Loucy (cell line): Measurements from ENCODE around the gene RWDD4.

ENCODE experiments used
- H2AFZ ChIP-seq: fragments of 200-600 bp; sonication (generic); 2 replicates; pipeline ENCODE4 v1.6.0; 2016; ENCODE audit warnings: antibody characterized with exemption, mild to moderate bottlenecking, low read length, moderate library complexity
- H3F3A ChIP-seq: fragments of 200-600 bp; 2 replicates; pipeline ENCODE4 v1.6.0; 2016; ENCODE audit warnings: antibody characterized with exemption, low read depth, mild to moderate bottlenecking
- H3K27me3 ChIP-seq: fragments of 200-600 bp; sonication (generic); 2 replicates; pipeline ENCODE4 v1.6.1; 2014; ENCODE audit warnings: low read length, mild to moderate bottlenecking; ENCODE audit not compliant: insufficient read depth, poor library complexity, severe bottlenecking
- H3K36me3 ChIP-seq: fragments of 200-600 bp; sonication (generic); 2 replicates; pipeline ENCODE4 v1.6.1; 2016; ENCODE audit warnings: low read length; ENCODE audit not compliant: insufficient read depth
- H3K4me1 ChIP-seq: fragments of 200-600 bp; sonication (generic); 2 replicates; pipeline ENCODE4 v1.5.1; 2014; ENCODE audit warnings: low read length, mild to moderate bottlenecking; ENCODE audit not compliant: insufficient read depth, poor library complexity, severe bottlenecking
- H3K4me2 ChIP-seq: fragments of 200-600 bp; sonication (generic); 2 replicates; pipeline ENCODE4 v1.6.0; 2014; ENCODE audit warnings: antibody characterized with exemption, low read length, low read depth, mild to moderate bottlenecking; ENCODE audit not compliant: poor library complexity, severe bottlenecking
- H3K4me3 ChIP-seq: fragments of 200-600 bp; sonication (generic); 2 replicates; pipeline ENCODE4 v1.5.1; 2014; ENCODE audit warnings: low read length, mild to moderate bottlenecking, mixed read lengths; ENCODE audit not compliant: poor library complexity, severe bottlenecking
- H3K79me2 ChIP-seq: fragments of 200-600 bp; sonication (generic); 2 replicates; pipeline ENCODE4 v1.6.1; 2014; ENCODE audit warnings: low read length; ENCODE audit not compliant: insufficient read depth
- H3K9ac ChIP-seq: fragments of 200-600 bp; sonication (generic); 2 replicates; pipeline ENCODE4 v1.6.0; 2014; ENCODE audit warnings: mild to moderate bottlenecking, low read depth, low read length, moderate library complexity; ENCODE audit not compliant: poor library complexity, severe bottlenecking
- H3K9me2 ChIP-seq: fragments of 200-600 bp; sonication (generic); replicated peaks from 2 replicates; pipeline ENCODE4 v1.6.1; 2016; ENCODE audit warnings: low read depth, low read length, mixed read lengths
- H3K9me3 ChIP-seq: fragments of 200-600 bp; sonication (generic); 2 replicates; pipeline ENCODE4 v1.6.1; 2014; ENCODE audit warnings: mild to moderate bottlenecking, antibody characterized with exemption, low read length, low read depth; ENCODE audit not compliant: insufficient read depth
- H4K20me1 ChIP-seq: fragments of 200-600 bp; sonication (generic); 2 replicates; pipeline ENCODE4 v1.6.0; 2014; ENCODE audit warnings: antibody characterized with exemption, low read length, mild to moderate bottlenecking; ENCODE audit not compliant: insufficient read depth, poor library complexity, severe bottlenecking
- EZH2phosphoT487 ChIP-seq: fragments of 200-600 bp; IDR thresholded peaks from 2 replicates; pipeline ENCODE4 v1.6.1; 2018; ENCODE audit warnings: antibody characterized with exemption, mild to moderate bottlenecking, moderate library complexity, borderline replicate concordance
- TF ChIP-seq, protein P1 (sequence below): fragments of 200-600 bp; sonication (generic); conservative IDR thresholded peaks from 2 replicates; pipeline ENCODE4 v1.5.1; 2014; ENCODE audit warnings: mild to moderate bottlenecking, antibody characterized with exemption, low read length

RWDD4 gene

DNA sequence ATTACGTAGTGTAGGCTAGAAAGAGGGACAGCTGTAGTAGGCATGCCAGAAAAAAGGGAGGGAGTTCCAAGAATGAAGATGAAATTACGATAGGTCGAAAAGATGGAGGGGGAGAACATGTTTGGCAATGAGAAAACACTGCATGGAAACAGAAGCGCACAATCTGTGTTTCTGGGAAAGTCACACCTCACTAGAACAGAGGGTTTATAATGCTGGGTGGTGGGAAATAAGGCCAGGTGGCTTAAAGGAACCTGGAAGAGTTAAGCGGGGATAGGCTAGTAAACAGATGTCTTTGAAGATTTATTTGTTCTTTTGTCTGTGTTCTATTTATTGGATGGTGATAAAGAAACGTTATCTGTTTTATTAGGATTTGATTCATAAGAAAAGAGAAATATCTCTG, 29.2 kb upstream of the RWDD4 start:
- no peak overlapping the region for H2AFZ ChIP-seq
- no peaks in the 10 kb centered on the region for H3K27me3 ChIP-seq

DNA sequence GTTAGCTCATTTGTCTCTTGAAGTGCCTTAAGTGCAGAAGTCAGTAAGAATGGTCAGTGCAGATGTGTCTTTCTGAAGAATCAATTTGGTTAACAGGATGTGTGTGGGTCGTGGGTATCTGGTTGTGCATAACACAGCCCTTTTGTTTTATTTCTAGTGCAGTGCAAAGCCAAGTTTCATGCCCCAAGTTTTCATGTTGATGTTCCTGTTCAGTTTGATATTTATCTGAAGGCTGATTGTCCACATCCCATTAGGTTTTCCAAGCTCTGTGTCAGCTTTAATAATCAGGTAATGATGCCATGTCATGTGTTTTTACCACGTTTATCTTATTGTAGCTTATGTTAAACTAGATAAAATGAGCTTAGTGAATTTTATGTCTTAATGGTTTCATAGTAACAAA, 27.5 kb upstream of the RWDD4 start:
- Histone ChIP-seq H3F3A (no peaks in the 10 kb centered on the region), H3K4me3 (no peak overlapping the region), H3K79me2 (no peaks in the 10 kb centered on the region), H4K20me1 (no peaks in the 10 kb centered on the region), H3K9me3 (no peaks in the 10 kb centered on the region), H2AFZ (no peak overlapping the region), H3K9me2 (no peaks in the 10 kb centered on the region), H3K36me3 (peaks cover 51% of the 10 kb centered on the region), H3K9ac (no peak overlapping the region), H3K4me1 (no peaks in the 10 kb centered on the region), H3K4me2 (no peak overlapping the region), H3K27me3 (no peaks in the 10 kb centered on the region)
- TF ChIP-seq EZH2phosphoT487: no peak
- TF ChIP-seq, protein P1, sequence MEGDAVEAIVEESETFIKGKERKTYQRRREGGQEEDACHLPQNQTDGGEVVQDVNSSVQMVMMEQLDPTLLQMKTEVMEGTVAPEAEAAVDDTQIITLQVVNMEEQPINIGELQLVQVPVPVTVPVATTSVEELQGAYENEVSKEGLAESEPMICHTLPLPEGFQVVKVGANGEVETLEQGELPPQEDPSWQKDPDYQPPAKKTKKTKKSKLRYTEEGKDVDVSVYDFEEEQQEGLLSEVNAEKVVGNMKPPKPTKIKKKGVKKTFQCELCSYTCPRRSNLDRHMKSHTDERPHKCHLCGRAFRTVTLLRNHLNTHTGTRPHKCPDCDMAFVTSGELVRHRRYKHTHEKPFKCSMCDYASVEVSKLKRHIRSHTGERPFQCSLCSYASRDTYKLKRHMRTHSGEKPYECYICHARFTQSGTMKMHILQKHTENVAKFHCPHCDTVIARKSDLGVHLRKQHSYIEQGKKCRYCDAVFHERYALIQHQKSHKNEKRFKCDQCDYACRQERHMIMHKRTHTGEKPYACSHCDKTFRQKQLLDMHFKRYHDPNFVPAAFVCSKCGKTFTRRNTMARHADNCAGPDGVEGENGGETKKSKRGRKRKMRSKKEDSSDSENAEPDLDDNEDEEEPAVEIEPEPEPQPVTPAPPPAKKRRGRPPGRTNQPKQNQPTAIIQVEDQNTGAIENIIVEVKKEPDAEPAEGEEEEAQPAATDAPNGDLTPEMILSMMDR: no peak

More for the DNA sequence above, 29.2 kb upstream of the RWDD4 start:
- Histone ChIP-seq H3K36me3 (peaks cover 56% of the 10 kb centered on the region), H3K4me1 (no peaks in the 10 kb centered on the region), H4K20me1 (no peaks in the 10 kb centered on the region), H3F3A (no peaks in the 10 kb centered on the region), H3K4me2 (no peak overlapping the region), H3K4me3 (no peak overlapping the region), H3K79me2 (no peaks in the 10 kb centered on the region), H3K9me3 (no peaks in the 10 kb centered on the region), H3K9me2 (no peaks in the 10 kb centered on the region), H3K9ac (no peak overlapping the region)
- TF ChIP-seq, protein P1: no peak
- no peak for TF ChIP-seq EZH2phosphoT487

DNA sequence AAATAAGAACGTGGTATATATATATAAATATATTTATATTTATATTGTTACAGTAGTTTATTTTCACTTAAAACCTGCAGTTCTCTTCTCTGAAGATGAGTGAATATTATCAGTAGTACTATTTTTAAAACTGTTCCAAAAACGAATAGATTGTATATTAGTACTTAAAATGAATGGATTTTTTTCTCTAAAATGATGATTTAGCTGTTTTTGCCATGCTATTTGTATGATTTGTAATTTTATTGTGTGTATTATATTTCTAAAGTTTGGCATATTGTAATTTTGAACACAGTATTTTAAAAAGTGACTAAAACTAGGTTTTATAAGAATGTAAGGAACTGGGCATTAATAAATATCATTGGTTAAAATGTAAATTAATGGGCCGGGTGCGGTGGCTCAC, 22.1 kb upstream of the RWDD4 start:
- TF ChIP-seq, protein P1: no peak
- no peak for TF ChIP-seq EZH2phosphoT487
- no peaks in the 10 kb centered on the region for H3K27me3 ChIP-seq
- H3F3A ChIP-seq: no peaks in the 10 kb centered on the region
- H3K9me2 ChIP-seq: no peaks in the 10 kb centered on the region
- H3K36me3 ChIP-seq: peaks cover 73% of the 10 kb centered on the region
- H3K9me3 ChIP-seq: no peaks in the 10 kb centered on the region
- H4K20me1 ChIP-seq: no peaks in the 10 kb centered on the region
- no peak overlapping the region for H3K4me3 ChIP-seq
- no peak overlapping the region for H2AFZ ChIP-seq
- H3K9ac ChIP-seq: no peak overlapping the region
- no peaks in the 10 kb centered on the region for H3K79me2 ChIP-seq
- H3K4me2 ChIP-seq: no peak overlapping the region
- no peaks in the 10 kb centered on the region for H3K4me1 ChIP-seq
